ENCODE data around the gene LDLRAD4.

LDLRAD4 gene

DNA sequence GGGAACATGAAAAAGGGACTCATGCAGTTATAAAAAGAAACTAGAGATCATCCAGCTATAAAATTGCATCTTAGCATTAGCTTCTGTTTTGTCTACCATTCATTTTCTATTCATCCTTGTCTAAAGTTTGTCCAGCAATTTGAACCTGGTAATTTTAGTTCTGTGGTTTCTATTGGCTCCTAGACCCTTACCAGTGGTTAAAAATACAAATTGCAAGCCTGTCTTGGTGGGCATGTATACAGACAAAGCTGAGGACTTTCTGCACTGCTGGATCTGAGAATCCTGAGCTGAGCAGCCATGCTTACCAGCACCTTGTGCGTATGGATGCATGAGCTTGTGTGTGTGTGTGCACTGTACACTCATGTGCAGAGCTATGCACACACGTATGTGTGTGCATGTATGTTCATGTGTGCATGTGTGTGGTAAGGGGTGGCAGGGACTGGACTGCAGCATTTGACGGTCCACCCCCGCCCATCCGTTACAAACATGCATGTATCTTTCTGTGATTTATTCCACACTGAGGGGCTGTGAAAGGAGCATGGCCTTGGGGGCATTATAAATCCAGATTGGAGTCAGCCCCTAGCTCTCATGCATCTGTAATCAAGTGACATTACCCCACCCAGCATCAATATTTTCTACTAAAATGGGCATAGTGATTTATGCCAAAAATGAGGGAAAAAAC lies 363.1 kb downstream of the LDLRAD4 start:
- Histone ChIP-seq H3K9me3 (no peaks in the 10 kb centered on the region), H3K4me3 (no peak overlapping the region), H3K27ac (no peak overlapping the region), H3K4me1 (no peaks in the 10 kb centered on the region), H3K27me3 (no peaks in the 10 kb centered on the region), H3K36me3 (no peaks in the 10 kb centered on the region)
- TF ChIP-seq, protein P1, sequence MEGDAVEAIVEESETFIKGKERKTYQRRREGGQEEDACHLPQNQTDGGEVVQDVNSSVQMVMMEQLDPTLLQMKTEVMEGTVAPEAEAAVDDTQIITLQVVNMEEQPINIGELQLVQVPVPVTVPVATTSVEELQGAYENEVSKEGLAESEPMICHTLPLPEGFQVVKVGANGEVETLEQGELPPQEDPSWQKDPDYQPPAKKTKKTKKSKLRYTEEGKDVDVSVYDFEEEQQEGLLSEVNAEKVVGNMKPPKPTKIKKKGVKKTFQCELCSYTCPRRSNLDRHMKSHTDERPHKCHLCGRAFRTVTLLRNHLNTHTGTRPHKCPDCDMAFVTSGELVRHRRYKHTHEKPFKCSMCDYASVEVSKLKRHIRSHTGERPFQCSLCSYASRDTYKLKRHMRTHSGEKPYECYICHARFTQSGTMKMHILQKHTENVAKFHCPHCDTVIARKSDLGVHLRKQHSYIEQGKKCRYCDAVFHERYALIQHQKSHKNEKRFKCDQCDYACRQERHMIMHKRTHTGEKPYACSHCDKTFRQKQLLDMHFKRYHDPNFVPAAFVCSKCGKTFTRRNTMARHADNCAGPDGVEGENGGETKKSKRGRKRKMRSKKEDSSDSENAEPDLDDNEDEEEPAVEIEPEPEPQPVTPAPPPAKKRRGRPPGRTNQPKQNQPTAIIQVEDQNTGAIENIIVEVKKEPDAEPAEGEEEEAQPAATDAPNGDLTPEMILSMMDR (IDR thresholded peaks at IDR 0.05), result no peak
- peak in 1 of 2 donors; percentile 19 for DNase-seq
- intact Hi-C loops (cut with DNase I; ENCODE audit: low total_unique reads), result no loop called here

DNA sequence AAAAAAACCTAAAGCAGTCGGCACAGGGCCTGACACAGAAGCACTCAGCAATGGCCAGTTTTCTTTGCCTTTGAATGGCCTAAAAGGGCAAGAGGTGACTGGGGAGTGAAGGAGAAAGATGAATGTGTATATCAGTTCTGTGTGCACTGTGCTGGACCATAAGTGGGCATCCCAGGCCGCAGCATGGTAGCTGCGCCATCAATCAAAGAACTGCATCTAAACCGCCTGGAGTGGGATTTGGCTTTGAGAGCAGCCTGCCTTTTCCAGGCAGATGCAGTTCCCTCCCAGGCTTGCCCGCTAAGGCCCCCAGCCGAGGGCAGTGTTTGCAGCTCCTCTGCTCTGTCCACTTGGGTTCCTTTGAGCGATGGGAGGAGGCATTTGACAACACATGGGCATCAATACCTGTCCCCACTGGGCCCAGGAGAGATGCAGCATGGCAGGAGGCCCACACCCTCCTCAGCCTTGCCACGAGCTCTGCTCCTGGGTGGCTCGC lies 363.7 kb downstream of the LDLRAD4 start:
- TF ChIP-seq, protein P1 (IDR thresholded peaks at IDR 0.05), result no peak
- Histone ChIP-seq H3K36me3 (no peaks in the 10 kb centered on the region), H3K4me1 (no peaks in the 10 kb centered on the region), H3K4me3 (no peak overlapping the region), H3K27me3 (no peaks in the 10 kb centered on the region), H3K9me3 (no peaks in the 10 kb centered on the region), H3K27ac (no peak overlapping the region)
- DNase-seq, result peak in 1 of 2 donors; percentile 21
- intact Hi-C loops (cut with DNase I; ENCODE audit: low total_unique reads), result no loop called here

DNA sequence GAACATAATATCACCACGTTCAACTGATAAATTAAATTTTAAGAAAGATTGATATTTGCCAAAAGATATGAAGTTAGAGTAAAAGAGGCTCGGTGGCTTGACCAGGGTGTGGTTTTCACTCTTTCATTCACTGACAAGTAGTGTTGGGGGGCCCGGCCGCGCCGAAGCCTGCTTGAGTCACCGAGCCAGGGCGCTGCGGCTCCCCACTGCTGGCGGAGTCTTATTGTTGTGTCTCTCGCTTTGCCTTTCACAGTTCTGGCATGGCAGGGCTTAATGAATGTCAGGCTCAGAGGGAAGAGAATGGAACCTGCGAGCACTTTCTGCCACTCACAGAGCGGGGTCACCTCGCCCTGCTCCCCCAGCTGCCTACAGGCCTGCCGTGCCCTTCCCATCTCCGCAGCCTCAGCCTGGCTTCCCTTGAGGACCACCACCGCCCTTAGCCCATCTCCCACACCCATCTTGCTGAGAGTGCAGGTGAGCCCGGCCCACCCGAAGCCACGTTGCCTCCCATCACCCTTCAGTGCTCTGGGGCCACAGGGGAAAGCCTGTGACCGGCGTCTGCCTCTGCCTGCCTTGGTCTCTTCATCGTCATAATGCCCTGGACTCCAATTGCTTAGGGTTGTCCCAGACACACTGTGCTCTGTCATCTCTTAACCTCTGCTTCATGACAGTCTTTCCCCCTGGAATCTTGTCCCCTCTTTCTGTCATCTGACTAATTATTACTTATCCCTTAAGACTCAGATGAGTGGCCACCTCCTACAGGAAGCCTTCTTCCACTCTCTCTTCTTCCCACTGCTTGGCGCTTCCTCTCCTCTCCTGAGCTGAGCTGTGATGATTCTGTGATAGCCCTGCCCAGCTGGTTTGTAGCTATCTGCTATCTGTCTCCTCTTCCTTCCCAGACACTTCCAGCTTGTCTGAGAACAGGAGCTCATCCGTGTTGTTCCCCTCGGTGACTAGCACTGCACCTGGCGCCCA lies 365.3 kb downstream of the LDLRAD4 start:
- Histone ChIP-seq H3K36me3 (no peaks in the 10 kb centered on the region), H3K9me3 (no peaks in the 10 kb centered on the region), H3K4me1 (no peaks in the 10 kb centered on the region), H3K4me3 (no peak overlapping the region), H3K27ac (no peak overlapping the region), H3K27me3 (no peaks in the 10 kb centered on the region)
- peak in 1 of 2 donors; percentile 54 for DNase-seq
- TF ChIP-seq, protein P1 (IDR thresholded peaks at IDR 0.05), result no peak
- intact Hi-C loops (cut with DNase I; ENCODE audit: low total_unique reads), result no loop called here

DNA sequence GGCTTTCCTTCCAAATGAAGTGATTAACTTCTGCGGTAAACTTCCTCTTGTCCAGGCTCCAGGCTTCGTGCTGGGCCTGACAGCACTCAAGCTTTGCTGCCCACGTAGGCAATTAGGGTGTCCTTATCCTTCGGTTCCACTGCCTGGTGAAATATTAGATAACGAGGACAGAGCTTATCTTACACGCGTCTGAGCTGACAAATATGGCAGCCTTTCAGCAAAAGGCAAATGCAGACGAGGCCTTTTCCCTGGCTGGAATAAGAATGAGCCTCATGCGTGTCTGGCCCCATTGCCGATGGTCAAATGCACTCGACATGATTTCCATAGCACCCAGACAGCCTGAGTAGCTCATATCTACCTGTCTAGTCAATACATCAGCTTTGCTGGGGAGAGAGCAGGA lies 366.3 kb downstream of the LDLRAD4 start:
- Histone ChIP-seq H3K27ac (no peak overlapping the region), H3K27me3 (no peaks in the 10 kb centered on the region), H3K4me3 (no peak overlapping the region), H3K9me3 (no peaks in the 10 kb centered on the region), H3K4me1 (no peaks in the 10 kb centered on the region), H3K36me3 (no peaks in the 10 kb centered on the region)
- intact Hi-C loops (cut with DNase I; ENCODE audit: low total_unique reads), result no loop called here
- DNase-seq, result no peak
- TF ChIP-seq, protein P1 (IDR thresholded peaks at IDR 0.05), result no peak

DNA sequence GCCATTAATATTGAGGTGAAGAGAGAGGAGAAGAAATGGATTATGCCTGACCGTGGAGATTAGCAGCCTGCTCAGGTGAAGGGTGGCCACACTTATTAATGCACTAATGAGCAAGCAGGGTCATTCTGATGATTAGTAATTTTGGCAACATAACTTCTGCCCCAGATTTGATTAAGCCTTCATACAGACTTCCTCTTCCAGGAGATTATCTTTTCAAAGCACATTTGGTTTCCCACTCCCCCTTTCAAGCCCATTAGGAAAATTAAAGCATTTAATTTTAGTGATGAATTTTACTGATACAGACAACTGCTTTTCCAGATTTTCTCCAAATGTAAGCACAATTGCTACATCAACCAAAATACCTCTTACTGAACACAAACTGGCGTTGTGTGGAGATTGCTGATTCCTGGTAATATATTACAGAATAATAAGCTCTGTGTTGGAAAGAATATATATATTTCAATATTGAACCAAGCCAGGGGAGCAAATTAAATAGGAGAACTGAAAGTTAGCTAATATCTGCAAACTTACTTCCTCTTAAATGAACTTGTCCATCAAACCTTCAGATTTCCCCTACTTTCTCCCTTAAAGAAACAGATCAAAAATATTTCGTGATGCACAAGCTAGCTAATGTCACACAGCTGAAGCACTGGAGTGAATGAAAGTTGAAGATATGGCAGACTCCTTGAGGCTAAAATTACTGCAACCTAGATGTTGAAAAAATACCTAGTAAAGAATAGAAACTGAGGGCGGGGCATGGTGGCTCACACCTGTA lies 367.0 kb downstream of the LDLRAD4 start:
- intact Hi-C loops (cut with DNase I; ENCODE audit: low total_unique reads), result no loop called here
- Histone ChIP-seq H3K4me1 (no peaks in the 10 kb centered on the region), H3K9me3 (no peaks in the 10 kb centered on the region), H3K4me3 (no peak overlapping the region), H3K27me3 (no peaks in the 10 kb centered on the region), H3K27ac (no peak overlapping the region), H3K36me3 (no peaks in the 10 kb centered on the region)
- TF ChIP-seq, protein P1 (IDR thresholded peaks at IDR 0.05), result no peak
- no peak for DNase-seq

Data from tibial artery (tissue), 4 donors.